ENCODE results near the gene PCK1.

PCK1 gene

GRCh38 chr20:57577679-57578475 lies 17.0 kb downstream of the PCK1 start:
- DNase-seq (ENCODE audit: low spot score), result no peak

- no peak for DNase-seq (ENCODE audit: low spot score)
Observed at GRCh38 chr20:57578476-57579165, 17.7 kb downstream of the PCK1 start.

- DNase-seq (ENCODE audit: low spot score), result no peak
Observed at GRCh38 chr20:57579331-57579897, 18.5 kb downstream of the PCK1 start.

GRCh38 chr20:57579898-57580447 lies 19.1 kb downstream of the PCK1 start:
- no peak for DNase-seq (ENCODE audit: low spot score)

- DNase-seq (ENCODE audit: low spot score), result no peak
Observed at GRCh38 chr20:57580478-57581201, 19.7 kb downstream of the PCK1 start.

GRCh38 chr20:57581202-57582028 lies 20.5 kb downstream of the PCK1 start:
- DNase-seq (ENCODE audit: low spot score), result no peak

- no peak for DNase-seq (ENCODE audit: low spot score)
Observed at GRCh38 chr20:57582029-57582378, 21.1 kb downstream of the PCK1 start.

- no peak for DNase-seq (ENCODE audit: low spot score)
Observed at GRCh38 chr20:57582432-57583288, 21.8 kb downstream of the PCK1 start.

GRCh38 chr20:57583289-57584257 lies 22.7 kb downstream of the PCK1 start:
- no peak for DNase-seq (ENCODE audit: low spot score)

GRCh38 chr20:57584768-57585461 lies 24.0 kb downstream of the PCK1 start:
- no peak for DNase-seq (ENCODE audit: low spot score)

- DNase-seq (ENCODE audit: low spot score), result no peak
Observed at GRCh38 chr20:57585466-57586213, 24.7 kb downstream of the PCK1 start.

GRCh38 chr20:57586370-57586793 lies 25.5 kb downstream of the PCK1 start:
- DNase-seq (ENCODE audit: low spot score), result no peak

GRCh38 chr20:57586943-57587277 lies 26.0 kb downstream of the PCK1 start:
- no peak for DNase-seq (ENCODE audit: low spot score)

GRCh38 chr20:57587278-57587988 lies 26.5 kb downstream of the PCK1 start:
- no peak for DNase-seq (ENCODE audit: low spot score)

- DNase-seq (ENCODE audit: low spot score), result no peak
Observed at GRCh38 chr20:57587989-57588377, 27.1 kb downstream of the PCK1 start.

- DNase-seq (ENCODE audit: low spot score), result no peak
Observed at GRCh38 chr20:57588596-57588995, 27.7 kb downstream of the PCK1 start.

GRCh38 chr20:57589123-57589727 lies 28.3 kb downstream of the PCK1 start:
- DNase-seq (ENCODE audit: low spot score), result no peak

All from CD4-positive, alpha-beta T cell treated with Interleukin-2 at 100 ng/mL for 4 hours (primary cell).